Spleen (tissue), 7 donors: ENCODE data around the gene FAM25G.
"Not testable (repeated sequence)": the region's sequence is repeated elsewhere in the genome, so short reads cannot be mapped to it uniquely, and the experiment has no call there.

Experiments used
- POLR2A ChIP-seq, 3 donors: fragments of 450-650 bp; IDR thresholded peaks; one replicate each; pipeline ENCODE4 v1.5.1; 2017; ENCODE audit warnings: antibody characterized with exemption in 3 of 3, mild to moderate bottlenecking in 1 of 3
- TF ChIP-seq, protein P1 (sequence below), 11 experiments: fragments of 200-600 bp in 7 of 11; fragments of 450-650 bp in 4 of 11; sonication (generic) in 4 of 11; IDR thresholded peaks in 8 of 11; conservative IDR thresholded peaks in 3 of 11; 1 replicate in 7 of 11; 2 replicates in 4 of 11; pipeline versions ENCODE4 v1.4.0 to v1.8.0; 2016 to 2021; ENCODE audit warnings: antibody characterized with exemption in 11 of 11, inconsistent platforms in 4 of 11, mild to moderate bottlenecking in 1 of 11
- donor health status: DM: no; HTN: no; CAD: no; lungs with moderate emphysema.
- donor health status: DM: no; HTN: no; CAD: no.
- donor health status: DM: no; HTN: no; CAD: no.

DNA sequence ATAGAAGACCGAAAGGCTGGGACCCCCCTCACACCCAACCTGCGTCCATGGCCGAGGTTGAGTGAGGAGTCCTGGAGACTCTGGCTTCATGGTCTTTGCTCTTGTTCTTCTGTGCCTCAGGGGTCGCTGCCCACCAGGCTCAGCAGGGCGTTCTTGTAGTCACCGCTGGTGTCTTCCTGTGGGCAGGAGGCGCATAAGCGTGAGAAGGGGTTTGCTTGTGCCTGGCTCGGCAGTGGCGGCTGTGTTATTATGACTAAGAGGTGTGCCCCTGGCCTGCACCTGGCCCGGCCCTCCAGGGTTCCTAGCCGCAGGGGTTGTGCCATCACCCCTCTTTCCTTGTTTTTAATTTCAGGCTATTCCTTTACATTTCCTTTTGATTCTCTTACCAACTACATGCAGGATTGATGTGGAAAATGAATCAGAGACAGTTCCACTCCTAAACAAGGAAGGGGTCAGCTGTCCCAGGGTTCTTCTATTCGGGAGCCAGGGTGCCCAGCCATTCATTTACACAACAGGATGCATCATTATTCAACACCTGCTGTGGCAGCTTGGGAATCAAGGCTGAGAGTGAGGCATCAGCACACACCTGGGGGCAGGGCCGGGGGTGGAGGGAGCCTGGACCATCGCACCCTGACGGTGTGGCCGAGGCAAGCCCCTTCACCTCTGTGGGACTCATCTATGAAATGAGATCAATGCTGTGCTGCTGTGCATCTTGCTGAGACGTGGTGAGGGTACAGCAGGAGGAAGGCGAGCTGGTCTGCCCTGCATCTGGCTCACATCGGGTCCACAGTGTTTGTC lies 22.6 kb downstream of the FAM25G start:
- TF ChIP-seq, protein P1, sequence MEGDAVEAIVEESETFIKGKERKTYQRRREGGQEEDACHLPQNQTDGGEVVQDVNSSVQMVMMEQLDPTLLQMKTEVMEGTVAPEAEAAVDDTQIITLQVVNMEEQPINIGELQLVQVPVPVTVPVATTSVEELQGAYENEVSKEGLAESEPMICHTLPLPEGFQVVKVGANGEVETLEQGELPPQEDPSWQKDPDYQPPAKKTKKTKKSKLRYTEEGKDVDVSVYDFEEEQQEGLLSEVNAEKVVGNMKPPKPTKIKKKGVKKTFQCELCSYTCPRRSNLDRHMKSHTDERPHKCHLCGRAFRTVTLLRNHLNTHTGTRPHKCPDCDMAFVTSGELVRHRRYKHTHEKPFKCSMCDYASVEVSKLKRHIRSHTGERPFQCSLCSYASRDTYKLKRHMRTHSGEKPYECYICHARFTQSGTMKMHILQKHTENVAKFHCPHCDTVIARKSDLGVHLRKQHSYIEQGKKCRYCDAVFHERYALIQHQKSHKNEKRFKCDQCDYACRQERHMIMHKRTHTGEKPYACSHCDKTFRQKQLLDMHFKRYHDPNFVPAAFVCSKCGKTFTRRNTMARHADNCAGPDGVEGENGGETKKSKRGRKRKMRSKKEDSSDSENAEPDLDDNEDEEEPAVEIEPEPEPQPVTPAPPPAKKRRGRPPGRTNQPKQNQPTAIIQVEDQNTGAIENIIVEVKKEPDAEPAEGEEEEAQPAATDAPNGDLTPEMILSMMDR (IDR thresholded peaks at IDR 0.05 in 8 of 11, conservative IDR thresholded peaks at IDR 0.05 in 3 of 11) = not testable (repeated sequence)
- TF ChIP-seq POLR2A (IDR thresholded peaks at IDR 0.05) = not testable (repeated sequence)
